HUDEP-2 (cell line): ENCODE data around the gene MSI1.
A peak's percentile ranks its signal among the peaks of the same experiment; 100 is the strongest.

Experiments
- DNase-seq, 76 experiments: peaks; one replicate each; lab custom pipeline; 2025; ENCODE audit not compliant: unreplicated experiment in 76 of 76; lab: John Stamatoyannopoulos, UW

MSI1 gene

GRCh38 chr12:120377611-120378010 lies 8.6 kb upstream of the MSI1 start:
- no peak for DNase-seq

DNA sequence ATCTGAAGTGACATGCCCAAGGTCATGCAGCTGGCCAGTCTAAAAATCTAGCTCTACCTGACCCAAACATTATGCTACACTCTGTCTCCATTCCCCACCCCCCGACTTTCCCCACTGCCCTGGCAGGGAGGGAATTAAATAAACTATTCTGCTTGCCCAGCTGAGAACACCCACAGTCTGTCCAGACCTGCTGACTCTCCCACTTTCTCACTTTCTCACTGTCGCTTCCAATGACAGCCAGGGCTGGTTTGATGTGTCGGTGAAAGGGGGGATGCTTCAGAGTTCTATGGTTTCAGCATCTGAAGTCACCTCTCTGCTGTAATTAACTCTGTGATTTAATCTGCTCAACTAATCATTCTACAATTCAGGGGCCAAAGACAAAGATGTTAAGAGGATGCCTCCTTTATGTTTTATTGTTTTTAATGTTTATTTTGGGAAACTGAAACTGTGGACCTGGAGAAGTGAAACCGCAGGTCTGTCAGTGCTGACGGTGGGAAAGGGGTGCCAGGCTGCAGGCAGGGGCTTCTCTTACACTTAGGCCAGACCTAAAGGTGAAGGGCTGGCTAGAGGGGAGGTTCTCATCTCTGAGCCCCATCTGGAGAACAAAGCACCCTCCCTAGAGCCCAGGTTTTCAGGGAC lies 8.1 kb upstream of the MSI1 start:
- no peak for DNase-seq

DNA sequence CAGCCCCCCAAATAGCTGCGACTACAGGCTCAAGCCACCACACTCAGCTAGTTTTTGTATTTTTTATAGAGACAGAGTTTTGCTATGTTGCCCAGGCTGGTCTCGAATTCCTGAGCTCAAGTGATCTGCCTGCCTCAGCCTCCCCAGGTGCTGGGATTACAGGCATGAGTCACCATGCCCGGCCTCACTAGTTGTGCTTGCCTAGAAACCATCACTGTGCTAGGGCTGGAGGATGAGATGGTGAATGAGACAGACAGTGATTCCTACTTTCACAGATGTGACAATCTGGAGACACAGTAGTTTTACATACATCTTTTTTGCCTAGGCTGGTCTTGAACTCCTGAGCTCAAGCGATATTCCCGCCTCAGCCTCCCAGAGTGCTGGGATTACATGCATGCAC lies 7.5 kb upstream of the MSI1 start:
- DNase-seq, result no peak

GRCh38 chr12:120376009-120376408 lies 7.0 kb upstream of the MSI1 start:
- no peak for DNase-seq

GRCh38 chr12:120373683-120374082 lies 4.7 kb upstream of the MSI1 start:
- DNase-seq, result no peak

GRCh38 chr12:120370343-120371243 lies 1.6 kb upstream of the MSI1 start:
- no peak for DNase-seq

GRCh38 chr12:120369603-120370342 lies 809 bp upstream of the MSI1 start:
- no peak for DNase-seq

- DNase-seq, result no peak
These were observed 808 bp downstream of the MSI1 start for GRCh38 chr12:120367924-120368788.

DNA sequence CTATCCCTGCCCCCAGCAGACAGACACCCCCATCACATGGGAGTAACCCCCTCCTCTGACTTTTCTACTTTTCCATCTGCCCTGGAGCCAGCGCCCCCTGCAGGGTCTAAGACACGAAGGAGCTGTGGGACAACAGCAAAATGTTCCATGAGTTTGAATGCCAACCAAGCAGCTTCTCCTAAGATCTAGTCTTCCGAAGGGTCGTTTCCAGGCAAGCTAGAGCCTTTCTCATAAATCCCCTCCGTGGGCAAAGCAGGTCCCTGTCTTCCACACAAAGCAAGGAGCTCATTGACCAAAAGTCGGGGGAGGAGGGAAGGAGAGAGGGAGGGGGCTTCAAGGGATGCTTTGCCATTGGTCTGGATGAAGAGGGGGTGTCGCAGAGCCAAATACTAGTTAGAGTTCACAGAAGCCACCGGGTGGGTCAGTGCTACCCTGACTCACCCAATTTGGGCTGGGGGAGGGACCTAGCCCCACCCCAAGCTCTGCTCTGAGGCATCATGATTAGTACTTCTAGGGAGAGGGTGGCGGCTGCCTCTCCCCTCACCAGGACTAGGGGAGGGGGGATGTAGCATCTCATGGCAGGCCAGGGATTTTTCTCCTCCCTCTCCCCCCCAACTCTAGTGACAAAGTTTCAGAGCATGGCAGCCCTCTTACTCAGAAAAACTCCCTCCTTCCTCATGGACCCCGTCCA lies 1.6 kb downstream of the MSI1 start:
- DNase-seq, result peak in 1 of 76 experiments; percentile 2

DNA sequence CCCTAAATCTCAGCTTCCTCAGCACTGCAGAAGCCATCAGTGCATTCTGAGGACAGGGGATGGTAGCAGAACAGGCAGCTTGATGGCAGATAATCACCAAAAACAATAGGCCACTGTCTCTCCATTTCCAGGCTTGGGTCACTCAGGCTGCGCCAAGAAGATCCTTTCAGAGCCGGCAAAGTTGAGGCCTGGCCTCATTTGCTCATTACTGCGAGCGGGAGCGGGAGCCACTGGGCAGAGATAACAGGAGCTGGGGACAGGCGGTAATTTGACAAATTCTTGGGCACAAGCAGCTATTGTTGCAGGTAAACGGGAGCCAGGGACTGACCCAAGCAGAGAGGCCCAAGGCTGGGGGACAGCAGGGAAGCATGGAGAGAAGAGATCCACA lies 2.1 kb downstream of the MSI1 start:
- DNase-seq, result no peak

- DNase-seq, result no peak
These were observed 2.6 kb downstream of the MSI1 start for GRCh38 chr12:120366341-120366705.

- peak in 10 of 76 experiments; percentile 4 to 54 (median 32) for DNase-seq
These were observed 3.2 kb downstream of the MSI1 start for GRCh38 chr12:120365675-120366340.

GRCh38 chr12:120364487-120364886 lies 4.5 kb downstream of the MSI1 start:
- DNase-seq, result no peak

- DNase-seq, result no peak
These were observed 5.6 kb downstream of the MSI1 start for GRCh38 chr12:120363274-120363855.

- DNase-seq, result no peak
These were observed 6.3 kb downstream of the MSI1 start for GRCh38 chr12:120362516-120363273.

DNA sequence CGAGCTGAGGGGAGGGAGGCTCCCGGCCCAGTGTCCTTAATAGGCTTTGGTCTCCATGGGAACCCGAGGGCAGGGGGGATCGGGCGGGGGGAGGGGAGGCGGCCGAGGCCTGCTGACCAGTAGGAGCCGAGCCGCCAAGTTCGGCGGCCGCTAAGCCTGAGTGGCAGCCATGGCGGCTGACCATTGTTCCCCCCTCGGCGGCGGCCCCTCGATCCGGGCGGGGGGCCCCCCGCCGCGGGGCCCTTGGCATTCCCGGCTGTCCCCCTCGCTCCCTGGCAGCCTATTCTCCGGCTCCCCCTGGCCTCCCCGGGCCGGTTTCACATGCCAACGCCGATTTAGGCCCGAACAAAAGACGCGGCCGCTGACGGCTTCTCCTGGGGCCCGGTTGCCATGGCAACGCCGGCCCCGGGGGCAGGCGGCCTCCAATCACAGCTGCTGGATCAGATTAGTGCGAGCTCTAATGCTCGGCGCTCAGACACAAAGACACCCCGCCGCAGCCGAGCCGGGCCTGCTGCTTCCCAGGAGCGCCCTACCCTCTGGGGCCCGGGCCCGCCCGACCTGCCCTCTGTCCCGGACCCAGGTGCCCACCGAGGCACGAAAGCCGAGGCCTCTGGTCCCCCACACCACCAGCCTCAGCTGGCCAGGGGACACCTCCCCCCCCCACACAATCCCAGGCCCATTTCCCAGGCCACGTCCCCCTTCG lies 7.3 kb downstream of the MSI1 start:
- peak in 1 of 76 experiments; percentile 12 for DNase-seq

- no peak for DNase-seq
These were observed 9.8 kb downstream of the MSI1 start for GRCh38 chr12:120359128-120359527.
